Stomach (tissue), 4 donors: ENCODE data around the gene GNLY.

Experiments used
- CTCF ChIP-seq, 7 experiments: fragments of 450-650 bp in 4 of 7; fragments of 200-600 bp in 3 of 7; sonication (generic) in 3 of 7; IDR thresholded peaks; one replicate each; pipeline ENCODE4 v1.5.1; 2016 to 2019; ENCODE audit warnings: antibody characterized with exemption in 7 of 7, control low read depth in 2 of 7, mild to moderate bottlenecking in 1 of 7
- POLR2A ChIP-seq, 4 donors: fragments of 450-650 bp; IDR thresholded peaks; one replicate each; pipeline ENCODE4 v1.6.1; 2016; ENCODE audit warnings: antibody characterized with exemption in 4 of 4, control low read depth in 2 of 4, mild to moderate bottlenecking in 1 of 4, moderate library complexity in 1 of 4
- POLR2AphosphoS5 ChIP-seq, 3 donors: sonication (generic); formaldehyde crosslinking; IDR thresholded peaks; one replicate each; pipeline ENCODE4 v1.6.1; 2016; ENCODE audit warnings: antibody characterized with exemption in 3 of 3

- TF ChIP-seq CTCF (IDR thresholded peaks at IDR 0.05): no peak
- no peak for TF ChIP-seq POLR2A (IDR thresholded peaks at IDR 0.05)
- TF ChIP-seq POLR2AphosphoS5 (IDR thresholded peaks at IDR 0.05): no peak
Observed at GRCh38 chr2:85747441-85747840, 53.3 kb downstream of the GNLY start.
